CD4-positive, alpha-beta T cell treated with Interleukin-17A for 4 hours (primary cell): ENCODE measurements around the gene DMBX1.
A peak's percentile ranks its signal among the peaks of the same experiment; 100 is the strongest.

Source experiments
- DNase-seq: peaks from one replicate; pipeline ENCODE4 v3.0.0-alpha.2; 2020; ENCODE audit warnings: mixed read lengths

Gene DMBX1

GRCh38 chr1:46489638-46490405 is at the start of gene DMBX1:
Gene DMBX1, plus strand, starts transcription at chr1:46489836. Its CDS starts 17,175 bp downstream, at chr1:46507011.
- DNase-seq, result peak; percentile 28

- no peak for DNase-seq
These were observed 49.2 kb upstream of the DMBX1 start for GRCh38 chr1:46440478-46440877.

- DNase-seq, result peak; percentile 80
These were observed 47.1 kb upstream of the DMBX1 start for GRCh38 chr1:46442317-46443161.

GRCh38 chr1:46444466-46444865 is 45.2 kb upstream of the DMBX1 start:
- DNase-seq, result no peak

- DNase-seq, result no peak
These were observed 43.8 kb upstream of the DMBX1 start for GRCh38 chr1:46445773-46446256.

GRCh38 chr1:46446646-46447498 is 42.8 kb upstream of the DMBX1 start:
- peak; percentile 78 for DNase-seq

- DNase-seq, result no peak
These were observed 42.0 kb upstream of the DMBX1 start for GRCh38 chr1:46447499-46448108.

GRCh38 chr1:46448109-46448911 is 41.3 kb upstream of the DMBX1 start:
- DNase-seq, result no peak

- DNase-seq, result no peak
These were observed 40.1 kb upstream of the DMBX1 start for GRCh38 chr1:46449223-46450159.

- no peak for DNase-seq
These were observed 39.5 kb upstream of the DMBX1 start for GRCh38 chr1:46450160-46450517.

GRCh38 chr1:46451948-46452930 is 37.4 kb upstream of the DMBX1 start:
- DNase-seq, result no peak

GRCh38 chr1:46452931-46453325 is 36.7 kb upstream of the DMBX1 start:
- no peak for DNase-seq

- DNase-seq, result no peak
These were observed 36.2 kb upstream of the DMBX1 start for GRCh38 chr1:46453449-46453848.

GRCh38 chr1:46455951-46456350 is 33.7 kb upstream of the DMBX1 start:
- DNase-seq, result no peak

GRCh38 chr1:46456411-46456963 is 33.1 kb upstream of the DMBX1 start:
- no peak for DNase-seq

- no peak for DNase-seq
These were observed 32.5 kb upstream of the DMBX1 start for GRCh38 chr1:46457178-46457577.

GRCh38 chr1:46458190-46458589 is 31.4 kb upstream of the DMBX1 start:
- no peak for DNase-seq

GRCh38 chr1:46458846-46459245 is 30.8 kb upstream of the DMBX1 start:
- no peak for DNase-seq

- DNase-seq, result no peak
These were observed 30.3 kb upstream of the DMBX1 start for GRCh38 chr1:46459315-46459714.
